ENCODE results near the gene AHCTF1.
A peak's percentile ranks its signal among the peaks of the same experiment; 100 is the strongest.

AHCTF1 gene

DNA sequence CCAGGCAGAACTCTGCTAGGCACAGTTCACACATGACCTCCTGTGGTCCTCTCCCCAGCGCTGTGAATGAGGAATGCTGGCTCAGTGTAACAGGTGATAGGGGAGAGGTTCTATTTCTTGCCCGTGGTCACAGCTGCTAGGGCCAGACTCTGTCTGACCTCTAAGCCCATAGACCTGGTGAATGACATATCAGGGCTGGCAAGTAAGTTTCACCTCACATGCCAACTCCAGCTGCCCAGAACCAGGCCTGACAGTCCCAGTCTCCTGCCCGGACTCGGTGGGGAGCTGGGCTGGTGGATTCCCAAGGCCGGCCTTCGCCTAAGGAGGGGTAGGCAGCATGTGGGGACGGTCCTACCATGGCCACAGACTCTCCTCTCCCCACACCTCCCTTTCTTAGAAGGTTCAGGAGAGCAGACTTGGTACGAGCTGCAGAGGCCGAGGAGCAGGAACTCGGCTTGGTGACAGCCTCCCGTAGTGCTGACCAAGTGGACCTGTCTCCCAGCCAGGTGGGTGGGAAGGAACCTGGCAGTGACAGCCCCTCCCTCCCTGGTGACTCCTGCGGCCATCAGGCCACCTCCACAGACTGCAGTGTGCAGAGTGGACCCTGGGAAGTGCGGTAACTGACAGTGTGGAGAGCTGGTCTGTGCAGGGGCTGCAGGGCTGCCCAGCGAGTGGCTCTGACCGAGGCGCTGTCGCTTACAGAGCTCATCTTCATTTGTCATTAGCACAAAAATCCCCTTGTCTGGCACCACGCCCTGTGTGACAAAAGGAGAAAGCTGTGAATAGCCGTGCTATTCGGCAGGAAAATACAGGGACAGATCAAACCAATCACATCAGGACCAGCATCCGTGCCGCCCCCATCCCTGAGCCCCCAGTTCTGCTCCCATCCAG lies 132.9 kb downstream of the AHCTF1 start:
- DNase-seq, result no peak

DNA sequence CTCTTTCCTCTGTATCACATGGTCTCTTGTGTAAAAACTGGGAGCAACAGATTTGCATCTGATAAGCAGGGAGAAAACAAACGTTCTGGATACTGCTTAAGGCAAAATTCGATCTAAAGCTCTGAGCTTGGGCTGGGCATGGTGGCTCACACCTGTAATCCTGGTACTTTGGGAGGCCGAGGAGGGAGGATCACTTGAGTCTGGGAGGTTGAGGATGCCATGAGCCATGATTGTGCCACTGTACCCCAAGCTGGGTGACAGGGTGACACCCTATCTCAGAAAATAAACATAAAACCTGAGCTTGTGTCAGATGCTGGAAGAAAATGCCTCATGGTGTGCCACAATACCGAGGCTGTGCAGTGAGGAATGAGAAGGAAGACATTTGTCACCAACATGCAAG lies 133.6 kb downstream of the AHCTF1 start:
- no peak for DNase-seq

DNA sequence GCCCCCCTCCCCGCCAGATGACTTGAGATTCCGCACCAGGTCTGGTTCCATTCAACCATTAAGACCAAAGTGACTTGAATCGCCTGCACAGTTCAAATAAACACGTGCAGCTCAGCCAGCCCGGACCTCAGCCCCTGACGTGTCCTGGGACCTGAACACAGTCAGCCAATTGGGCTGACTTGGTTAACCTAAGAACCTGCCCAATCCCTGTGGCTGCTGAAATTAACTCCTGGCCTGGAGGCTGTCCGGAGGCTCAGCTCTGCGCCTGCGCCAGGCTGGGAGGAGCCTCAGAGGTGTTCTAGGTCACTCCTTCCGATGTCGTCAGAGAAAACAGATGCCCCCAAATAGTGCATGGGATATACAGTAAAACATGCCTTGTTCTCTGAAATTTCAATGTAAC lies 134.2 kb downstream of the AHCTF1 start:
- no peak for DNase-seq

DNA sequence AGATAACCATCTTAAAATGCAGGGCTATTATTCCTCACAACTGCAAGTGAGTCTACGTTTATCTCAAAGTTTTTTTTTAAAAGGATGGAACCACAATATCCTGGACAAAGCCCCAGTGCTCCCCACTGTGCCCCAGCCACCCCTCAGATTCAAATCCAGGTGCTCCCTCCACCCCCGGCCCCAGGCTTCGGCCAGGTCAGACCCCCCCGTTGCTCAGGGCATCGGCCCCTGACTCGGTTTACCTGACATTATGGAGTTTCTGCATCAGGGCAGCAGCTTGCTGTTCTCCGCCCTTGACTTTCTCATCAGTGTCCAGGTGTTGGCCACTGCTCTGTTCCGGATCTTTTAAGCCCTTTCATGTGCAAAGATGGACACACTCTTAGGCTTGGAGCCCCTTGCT lies 134.6 kb downstream of the AHCTF1 start:
- no peak for DNase-seq

DNA sequence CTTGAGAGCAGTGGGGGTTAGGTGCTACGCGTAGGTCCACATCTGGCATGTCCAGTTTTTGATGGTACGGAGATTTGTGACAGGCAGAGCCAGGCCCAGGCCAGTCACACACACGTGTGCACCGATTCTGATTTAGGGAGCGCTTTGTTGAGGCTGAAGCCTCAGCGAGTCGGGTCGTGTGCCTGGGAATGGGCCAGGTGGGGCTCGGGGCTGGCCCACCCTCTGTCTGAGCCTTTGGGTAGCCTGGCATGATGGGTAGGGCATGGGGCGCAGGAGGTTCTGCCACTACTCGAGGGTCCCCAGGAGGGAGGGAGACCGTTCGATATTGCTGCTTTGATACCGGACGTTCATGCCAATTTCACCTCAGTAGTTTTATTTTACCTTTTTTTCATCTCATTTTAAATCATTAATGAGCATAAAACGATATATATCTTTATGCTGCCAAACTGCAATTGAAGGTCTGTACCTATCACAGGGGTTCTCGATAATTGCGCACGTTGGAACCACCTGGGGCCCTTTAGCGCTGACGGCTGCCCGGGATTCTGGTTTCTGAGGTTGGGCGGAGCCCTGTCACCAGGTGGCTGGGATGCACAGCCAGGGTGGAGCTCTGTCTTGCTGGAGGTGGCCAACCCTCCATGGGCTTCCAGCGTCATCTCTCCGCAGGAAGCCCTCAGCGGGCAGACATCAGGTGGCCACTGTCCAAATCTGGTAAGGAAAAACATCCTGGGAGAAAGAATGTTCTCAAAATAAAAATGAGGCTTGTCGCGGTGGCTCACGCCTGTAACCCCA lies 135.6 kb downstream of the AHCTF1 start:
- no peak for DNase-seq

DNA sequence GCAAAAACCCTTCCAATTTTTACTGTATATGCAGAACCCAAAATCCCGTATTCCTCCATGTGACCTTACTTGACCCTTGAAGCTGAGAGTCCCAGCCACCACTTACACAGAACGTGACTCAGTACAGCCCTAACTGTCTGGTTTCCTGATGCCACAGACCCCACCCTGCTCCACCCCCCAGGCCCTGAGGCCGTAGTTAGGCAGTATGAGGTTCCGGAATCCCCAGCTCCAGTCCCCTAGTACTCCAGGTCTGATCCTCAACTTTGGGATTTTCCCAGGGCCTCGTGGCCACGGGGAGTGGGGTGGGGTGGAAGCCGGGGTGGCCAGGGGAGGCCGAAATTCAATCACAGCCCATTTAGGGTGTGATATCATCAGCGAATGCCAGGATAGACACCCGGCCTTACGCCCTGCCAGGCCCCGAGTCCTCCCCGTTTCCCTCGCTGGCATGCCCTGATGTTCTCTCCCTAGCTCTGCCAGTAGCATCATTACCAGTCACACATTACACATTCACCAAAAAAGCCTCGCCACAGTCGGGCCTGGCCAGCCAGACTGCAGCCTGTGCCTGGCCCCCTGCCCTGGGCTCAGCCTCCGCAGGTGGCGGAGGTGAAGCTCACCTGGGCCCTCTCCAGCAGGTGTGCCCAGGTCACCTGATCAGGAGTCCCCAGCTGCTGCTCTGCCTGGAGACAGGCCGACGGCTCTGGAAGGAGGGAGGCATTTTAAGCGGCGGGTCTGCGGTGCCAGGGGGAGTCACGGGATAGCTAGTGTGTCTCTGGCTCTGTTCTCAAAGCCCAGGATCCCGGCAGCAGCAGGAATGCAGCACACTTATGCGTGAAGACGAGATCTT lies 136.7 kb downstream of the AHCTF1 start:
- peak; percentile 21 for DNase-seq

DNA sequence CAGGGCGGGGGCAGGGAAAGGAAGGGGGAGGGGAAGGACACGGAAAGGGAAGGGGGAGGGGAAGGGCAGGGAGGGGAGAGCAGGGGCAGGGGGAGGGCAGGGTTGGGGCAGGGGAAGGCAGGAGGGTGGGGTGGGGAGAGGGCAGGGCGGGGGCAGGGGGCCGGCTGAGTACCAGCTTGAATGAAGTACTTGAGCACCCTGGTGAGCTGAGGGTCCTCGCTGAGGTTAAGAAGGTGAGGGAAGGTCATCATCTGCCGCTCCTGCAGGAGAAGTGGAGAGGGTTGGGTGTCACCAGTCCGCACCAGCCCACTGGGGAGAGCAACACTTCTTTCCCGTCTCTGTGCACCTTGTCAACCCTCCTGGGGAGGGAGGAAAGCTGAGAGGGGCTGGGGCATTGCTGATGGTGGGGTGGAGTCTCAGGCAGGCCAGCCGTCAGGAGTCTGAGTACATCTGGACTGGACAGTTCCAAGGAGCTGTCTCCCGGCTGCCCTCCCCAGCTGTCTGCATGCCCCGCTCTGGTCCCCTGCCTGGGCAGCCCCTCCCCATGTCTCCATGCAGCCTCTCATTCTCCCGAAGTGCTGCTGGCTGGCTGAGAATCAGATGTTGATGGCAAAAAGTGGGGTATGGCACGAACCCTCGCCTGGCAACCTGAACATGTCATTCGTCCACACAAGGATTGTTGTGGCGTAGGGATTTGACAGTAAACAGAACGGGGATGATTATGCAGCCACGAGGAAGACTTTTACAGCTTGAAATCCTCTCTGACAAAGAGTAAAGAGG lies 137.5 kb downstream of the AHCTF1 start:
- DNase-seq, result no peak

DNA sequence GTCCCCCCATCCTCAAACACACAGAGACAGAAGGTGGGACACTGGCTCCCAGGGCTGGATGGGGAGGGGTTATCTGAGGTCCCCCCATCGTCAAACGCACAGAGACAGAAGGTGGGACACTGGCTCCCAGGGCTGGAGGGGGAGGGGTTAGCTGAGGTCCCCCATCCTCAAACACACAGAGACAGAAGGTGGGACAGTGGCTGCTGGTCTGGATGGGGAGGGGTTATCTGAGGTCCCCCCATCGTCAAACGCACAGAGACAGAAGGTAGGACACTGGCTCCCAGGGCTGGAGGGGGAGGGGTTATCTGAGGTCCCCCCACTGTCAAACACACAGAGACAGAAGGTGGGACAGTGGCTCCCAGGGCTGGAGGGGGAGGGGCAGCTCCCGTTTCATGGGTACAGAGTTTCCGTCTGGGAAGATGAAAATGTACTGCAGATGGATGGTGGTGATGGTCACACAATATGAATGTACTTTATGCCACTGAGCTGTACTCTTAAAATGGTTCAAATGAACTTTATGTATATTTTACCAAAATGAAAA lies 138.3 kb downstream of the AHCTF1 start:
- DNase-seq, result no peak

DNA sequence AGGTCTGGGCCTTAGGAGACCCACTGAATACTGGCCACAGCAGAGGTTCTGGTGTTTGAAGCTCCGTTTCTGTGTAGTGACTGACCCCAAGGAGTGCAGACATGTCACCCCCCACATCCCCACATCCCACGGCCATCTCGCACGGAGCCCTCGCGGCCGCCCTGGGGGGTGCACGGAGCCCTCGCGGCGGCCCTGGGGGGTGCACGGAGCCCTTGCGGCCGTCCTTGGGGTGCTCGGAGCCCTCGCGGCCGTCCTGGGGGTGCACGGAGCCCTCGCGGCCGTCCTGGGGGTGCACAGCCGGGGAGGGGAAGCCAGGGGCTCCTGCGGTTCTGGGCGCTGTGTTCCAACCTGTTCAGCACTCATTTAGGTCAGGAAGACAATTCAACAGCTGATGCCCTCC lies 139.1 kb downstream of the AHCTF1 start:
- DNase-seq, result no peak

DNA sequence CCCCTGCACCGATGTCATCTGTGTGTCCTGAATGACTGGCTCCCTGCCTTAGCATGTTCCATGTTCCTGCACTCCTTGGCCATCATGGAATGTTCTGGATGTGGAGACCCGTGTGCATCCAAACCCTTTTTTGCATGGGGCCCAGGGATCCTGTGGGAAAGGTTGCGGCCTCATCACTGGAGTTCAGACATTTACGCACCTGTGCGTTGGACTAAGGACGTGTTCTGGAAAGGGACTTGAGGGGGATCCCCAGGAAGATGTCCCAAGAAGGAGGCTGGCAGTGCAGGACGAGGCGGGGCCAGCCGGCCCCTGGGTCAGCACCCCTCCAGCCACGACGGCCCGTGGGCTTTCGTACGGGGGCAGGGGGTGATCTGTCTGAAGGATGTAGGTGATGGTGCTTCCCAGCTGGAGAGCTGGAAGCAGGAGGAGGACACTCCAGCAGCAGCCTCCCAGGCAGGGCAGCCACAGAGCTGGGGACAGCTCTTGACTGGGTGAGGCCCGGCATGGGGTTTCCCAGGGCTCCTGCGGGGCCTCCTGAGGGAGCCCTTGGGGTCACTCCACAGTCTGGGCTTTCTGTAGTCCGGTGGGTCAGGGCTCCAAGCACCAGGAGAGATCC lies 140.3 kb downstream of the AHCTF1 start:
- DNase-seq, result no peak

DNA sequence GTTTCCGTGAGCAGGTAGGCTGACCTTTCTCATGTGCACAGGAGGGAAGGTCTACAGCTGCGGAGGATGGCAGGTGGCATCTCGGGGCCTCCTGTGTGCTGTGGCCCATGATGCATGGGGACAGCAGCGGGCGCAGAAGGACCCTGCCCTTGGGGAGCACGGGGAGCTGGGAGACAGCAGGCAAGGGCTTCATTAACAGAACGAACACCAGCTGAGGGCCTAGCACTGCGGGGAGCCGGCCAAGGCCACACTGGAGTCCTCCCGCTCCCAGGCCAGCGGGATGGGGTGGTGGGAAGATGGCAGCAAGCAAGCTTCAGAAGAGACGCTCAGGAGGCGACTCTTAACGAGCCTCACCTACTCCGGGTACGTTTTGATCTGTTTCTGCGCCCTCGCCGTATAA lies 140.9 kb downstream of the AHCTF1 start:
- DNase-seq, result no peak

DNA sequence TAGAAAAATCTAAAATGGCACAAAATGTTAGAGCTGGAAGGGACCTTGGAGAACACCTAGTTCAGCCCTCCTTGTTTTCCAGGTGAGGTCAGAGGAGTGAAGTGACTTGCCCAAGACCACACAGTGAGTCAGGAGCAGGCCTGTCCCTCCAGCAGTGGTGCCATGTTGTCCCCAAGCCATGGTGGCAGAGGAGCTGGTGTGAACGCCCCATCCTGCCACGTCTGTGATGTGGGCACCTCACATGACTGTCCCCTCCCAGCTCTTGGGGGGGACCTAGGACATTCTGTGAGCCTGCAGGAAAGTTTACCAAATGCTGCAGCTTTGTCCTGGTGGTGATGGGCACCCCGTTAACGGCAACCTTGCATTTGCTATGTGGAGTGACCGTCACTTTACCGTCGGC lies 141.4 kb downstream of the AHCTF1 start:
- no peak for DNase-seq

DNA sequence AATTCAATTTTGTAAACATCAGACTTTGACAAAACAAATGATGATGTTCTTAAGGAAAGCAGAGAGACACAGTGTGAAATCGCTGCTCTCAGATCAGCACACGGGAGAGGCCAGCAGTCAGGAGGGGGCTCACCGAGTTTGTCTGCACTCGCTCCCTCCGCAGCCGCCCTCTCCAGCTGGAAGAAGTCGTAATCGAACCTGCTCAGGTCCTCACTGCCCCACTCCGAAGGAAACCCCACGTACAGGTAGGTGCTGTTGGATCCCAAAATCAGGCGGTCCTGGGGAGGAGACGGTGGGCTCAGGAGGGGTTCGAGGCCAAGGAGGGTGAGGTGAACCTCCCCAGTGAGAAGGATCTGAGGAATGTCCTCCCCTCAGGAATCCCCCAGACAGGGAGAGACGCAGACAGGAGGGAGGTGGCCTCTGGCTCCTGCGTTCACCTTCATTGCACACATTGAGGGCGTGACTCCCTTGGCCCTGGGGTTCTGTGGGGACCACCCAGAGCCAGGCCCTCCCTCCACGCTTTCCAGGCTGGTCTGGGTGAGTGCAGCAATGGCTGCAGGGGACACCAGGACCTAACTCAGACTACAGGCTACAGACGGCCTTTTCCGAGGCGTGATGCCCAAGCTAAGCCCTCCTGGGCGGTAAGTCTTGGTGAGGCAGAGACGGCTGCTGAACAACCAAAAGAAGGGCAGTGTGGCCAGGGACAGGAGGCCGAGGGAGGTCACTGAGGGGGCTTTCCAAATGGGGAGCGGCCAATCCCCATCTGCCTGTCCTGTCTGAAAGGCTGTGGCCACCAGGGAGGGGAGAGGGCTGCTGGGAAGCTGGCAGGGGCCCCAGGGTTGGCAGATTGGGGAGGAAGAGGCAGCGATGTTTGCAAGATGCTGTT lies 142.1 kb downstream of the AHCTF1 start:
- DNase-seq, result no peak
